H1 (cell line): ENCODE data around the gene HS6ST3. TPM values are rescaled to one million over a fixed set of nuclear protein-coding genes. Genes with fewer than 3 reads are reported as not detected.

ENCODE experiments used
- CTCF ChIA-PET: fragments of 300-600 bp; sonication (Branson Sonifier 250); formaldehyde crosslinking; loops from one replicate; lab custom pipeline; 2021; ENCODE audit not compliant: partially characterized antibody; lab: Charles Lee
- POLR2A ChIA-PET: fragments of 300-600 bp; sonication (Branson Sonifier 250); formaldehyde crosslinking; loops from one replicate; lab custom pipeline; 2021; ENCODE audit warnings: inconsistent platforms; ENCODE audit not compliant: partially characterized antibody; lab: Charles Lee
- DNase-seq, 2 experiments: peaks; one replicate each; pipeline versions ENCODE4 v3.0.0 to v3.0.0-alpha.2; 2010 to 2022; ENCODE audit warnings: low spot score in 2 of 2, low read depth in 1 of 2, mixed read lengths in 1 of 2
- FAIRE-seq: peaks from 2 replicates; lab custom pipeline; 2011; peaks lifted over from hg19 to GRCh38; lab: Jason Lieb, UNC
- H2AFZ ChIP-seq: 2 replicates; pipeline ENCODE4 v1.8.1; 2012; ENCODE audit warnings: low read length, inconsistent platforms
- H2AK5ac ChIP-seq: 2 replicates; pipeline ENCODE4 v1.6.1; 2013; ENCODE audit warnings: low read depth, low read length
- H2BK120ac ChIP-seq: replicated peaks from 2 replicates; pipeline ENCODE3; 2013; ENCODE audit warnings: low read depth, low read length, inconsistent platforms
- H2BK12ac ChIP-seq: 2 replicates; pipeline ENCODE4 v1.6.1; 2013; ENCODE audit warnings: low read depth, low read length
- H2BK15ac ChIP-seq: 2 replicates; pipeline ENCODE4 v1.6.1; 2013; ENCODE audit warnings: low read length
- H2BK20ac ChIP-seq: 2 replicates; pipeline ENCODE4 v1.6.1; 2013; ENCODE audit warnings: low read length
- H2BK5ac ChIP-seq: 2 replicates; pipeline ENCODE4 v1.6.1; 2013; ENCODE audit warnings: low read depth, low read length
- H3K14ac ChIP-seq: 2 replicates; pipeline ENCODE4 v1.6.1; 2013; ENCODE audit warnings: inconsistent platforms; ENCODE audit not compliant: insufficient read length
- H3K18ac ChIP-seq: 2 replicates; pipeline ENCODE4 v1.6.1; 2013; ENCODE audit warnings: low read length; ENCODE audit errors: extremely low read depth
- H3K23ac ChIP-seq: 2 replicates; pipeline ENCODE4 v1.6.1; 2013; ENCODE audit warnings: inconsistent platforms; ENCODE audit not compliant: insufficient read length
- H3K23me2 ChIP-seq: 2 replicates; pipeline ENCODE4 v1.6.1; 2013; ENCODE audit warnings: low read depth, low read length
- H3K27ac ChIP-seq: 2 replicates; pipeline ENCODE4 v1.6.1; 2011; ENCODE audit warnings: low read depth, low read length, inconsistent platforms
- H3K27me3 ChIP-seq, 4 experiments: replicated peaks in 1 of 4; 1 replicate in 1 of 4; 2 replicates in 3 of 4; pipeline versions ENCODE4 v1.6.1 to v1.8.1; 2011 to 2013; ENCODE audit warnings: low read length in 3 of 4, mild to moderate bottlenecking in 3 of 4, inconsistent platforms in 2 of 4, mixed read lengths in 2 of 4, moderate library complexity in 1 of 4; ENCODE audit not compliant: control insufficient read depth in 3 of 4, insufficient read depth in 3 of 4; ENCODE audit errors: extremely low read depth in 1 of 4
- H3K36me3 ChIP-seq, 4 experiments: 2 replicates each; pipeline versions ENCODE4 v1.6.1 to v1.8.1; 2011 to 2013; ENCODE audit warnings: mild to moderate bottlenecking in 4 of 4, low read length in 3 of 4, moderate library complexity in 2 of 4, control low read depth in 1 of 4, inconsistent platforms in 1 of 4; ENCODE audit not compliant: insufficient read depth in 4 of 4, control insufficient read depth in 2 of 4
- H3K4ac ChIP-seq: replicated peaks from 2 replicates; pipeline ENCODE3; 2013; ENCODE audit warnings: low read length, low read depth, mixed read lengths, inconsistent platforms; ENCODE audit not compliant: insufficient read length
- H3K4me1 ChIP-seq, 4 experiments: replicated peaks in 1 of 4; 1 replicate in 1 of 4; 2 replicates in 3 of 4; pipeline versions ENCODE4 v1.6.1 to v1.8.1; 2011 to 2013; ENCODE audit warnings: low read length in 3 of 4, inconsistent platforms in 2 of 4, mixed read lengths in 1 of 4; ENCODE audit not compliant: insufficient read depth in 4 of 4, control insufficient read depth in 3 of 4
- H3K4me2 ChIP-seq, 2 experiments: 2 replicates each; pipeline versions ENCODE4 v1.6.1 to v1.8.1; 2011 to 2013; ENCODE audit warnings: low read depth in 2 of 2, low read length in 2 of 2, control low read depth in 1 of 2, inconsistent platforms in 1 of 2, mild to moderate bottlenecking in 1 of 2; ENCODE audit not compliant: insufficient read depth in 1 of 2
- H3K4me3 ChIP-seq, 4 experiments: fragments of 200-600, 300-600 bp in 1 of 4; sonication (generic), shearing (Covaris generic), sonication (Bioruptor Twin) in 1 of 4; 2 replicates each; pipeline versions ENCODE4 v1.5.1 to v1.8.1; 2011 to 2016; ENCODE audit warnings: low read length in 4 of 4, low read depth in 3 of 4, control low read depth in 2 of 4, inconsistent platforms in 2 of 4, mild to moderate bottlenecking in 2 of 4, mixed read lengths in 1 of 4, moderate library complexity in 1 of 4; ENCODE audit not compliant: insufficient read depth in 2 of 4; ENCODE audit errors: extremely low read depth in 1 of 4
- H3K56ac ChIP-seq: replicated peaks from 2 replicates; pipeline ENCODE3; 2013; ENCODE audit warnings: low read depth, mild to moderate bottlenecking, mixed read lengths, low read length, inconsistent platforms; ENCODE audit not compliant: insufficient read length
- H3K79me1 ChIP-seq: 2 replicates; pipeline ENCODE4 v1.6.1; 2013; ENCODE audit warnings: low read depth, low read length, control low read depth
- H3K79me2 ChIP-seq, 2 experiments: 2 replicates each; pipeline versions ENCODE4 v1.6.1 to v1.8.1; 2012 to 2013; ENCODE audit warnings: low read length in 2 of 2, mild to moderate bottlenecking in 2 of 2, inconsistent platforms in 1 of 2; ENCODE audit not compliant: insufficient read depth in 2 of 2, control insufficient read depth in 1 of 2
- H3K9ac ChIP-seq, 4 experiments: replicated peaks in 1 of 4; 1 replicate in 1 of 4; 2 replicates in 3 of 4; pipeline versions ENCODE4 v1.6.1 to v1.8.1; 2011 to 2013; ENCODE audit warnings: low read depth in 3 of 4, low read length in 3 of 4, control low read depth in 2 of 4, mild to moderate bottlenecking in 2 of 4, moderate library complexity in 2 of 4, inconsistent platforms in 1 of 4; ENCODE audit errors: extremely low read depth in 1 of 4
- H3K9me3 ChIP-seq, 2 experiments: 2 replicates each; pipeline versions ENCODE4 v1.6.1 to v1.8.1; 2012 to 2013; ENCODE audit warnings: mild to moderate bottlenecking in 2 of 2, moderate library complexity in 2 of 2, control low read depth in 1 of 2, inconsistent platforms in 1 of 2, low read depth in 1 of 2, low read length in 1 of 2, mixed read lengths in 1 of 2; ENCODE audit not compliant: insufficient read depth in 2 of 2
- H4K20me1 ChIP-seq, 2 experiments: replicated peaks in 1 of 2; 2 replicates each; pipeline versions ENCODE3 to v1.8.1; 2011 to 2013; ENCODE audit warnings: inconsistent platforms in 2 of 2, low read length in 2 of 2, mild to moderate bottlenecking in 1 of 2; ENCODE audit not compliant: insufficient read depth in 2 of 2, control insufficient read depth in 1 of 2
- H4K5ac ChIP-seq: 2 replicates; pipeline ENCODE4 v1.6.1; 2013; ENCODE audit warnings: low read length, low read depth, mixed read lengths, inconsistent platforms; ENCODE audit not compliant: insufficient read length
- H4K8ac ChIP-seq: 2 replicates; pipeline ENCODE4 v1.8.0; 2013; ENCODE audit warnings: mild to moderate bottlenecking, moderate library complexity, low read length, inconsistent platforms; ENCODE audit not compliant: insufficient read depth; ENCODE audit errors: extremely low read depth
- H4K91ac ChIP-seq: replicated peaks from 2 replicates; pipeline ENCODE3; 2013; ENCODE audit warnings: low read length, mixed read lengths, inconsistent platforms; ENCODE audit not compliant: insufficient read length
- CHD1 ChIP-seq: IDR thresholded peaks from 2 replicates; pipeline ENCODE4 v1.6.1; 2012; ENCODE audit warnings: low read depth, low read length, improper control_type of control experiment
- PHF8 ChIP-seq: fragments of 200-600 bp; sonication (generic); conservative IDR thresholded peaks from 2 replicates; pipeline ENCODE4 v1.7.1; 2012; ENCODE audit warnings: low read depth, mild to moderate bottlenecking, inconsistent platforms, low read length, moderate library complexity
- SP4 ChIP-seq: IDR thresholded peaks from 2 replicates; pipeline ENCODE4 v1.6.1; 2012; ENCODE audit warnings: low read length, inconsistent platforms
- SUZ12 ChIP-seq: fragments of 200-600 bp; sonication (generic); IDR thresholded peaks from 2 replicates; pipeline ENCODE4 v1.6.1; 2012; ENCODE audit warnings: mild to moderate bottlenecking, inconsistent platforms, low read length, moderate library complexity, mixed read lengths
- WGBS, 2 experiments: shearing (Covaris generic) in 1 of 2; methylation state at CpG; one replicate each; pipeline versions ENCODE4 v1.1.6 to v1.1.7; 2013 to 2015; ENCODE audit warnings: low lambda C conversion rate in 2 of 2, mixed read lengths in 2 of 2, inconsistent platforms in 1 of 2, low coverage in 1 of 2, missing lambda C conversion rate in 1 of 2; ENCODE audit not compliant: insufficient replicate concordance in 2 of 2, insufficient coverage in 1 of 2, insufficient read length in 1 of 2; ENCODE audit errors: extremely low coverage in 1 of 2, missing lambda C conversion rate in 1 of 2; 5-methylcytosine and 5-hydroxymethylcytosine counted together
- polyA plus RNA-seq, 7 experiments: library from polyadenylated mRNA; depleted of rRNA in 3 of 7; stranded (reverse) in 5 of 7; unstranded in 2 of 7; fragments of >200 nt in 5 of 7; fragments of 200-250 nt in 2 of 7; gene quantifications; 1 replicate in 5 of 7; 2 replicates in 1 of 7; 4 replicates in 1 of 7; pipeline versions ENCODE4 v1.2.1 to v1.2.3, GENCODE V29; 2011 to 2013; ENCODE audit warnings: missing spikeins in 2 of 7, mixed read lengths in 2 of 7
- total RNA-seq: library from RNA; stranded (reverse); fragmentation: NEBNext Ultra II Directional; extraction: Animal tissue kit (Norgen Biotek cat#: 25700); gene quantifications from 2 replicates; pipeline ENCODE4 v1.2.1, GENCODE V29; 2021

HS6ST3 gene
- total and polyA plus RNA-seq, 2 of the 8 experiments (the other 6 are each of a cell fraction or from before 2014, with no cell fraction given): 0.45 to 1.2 TPM

DNA sequence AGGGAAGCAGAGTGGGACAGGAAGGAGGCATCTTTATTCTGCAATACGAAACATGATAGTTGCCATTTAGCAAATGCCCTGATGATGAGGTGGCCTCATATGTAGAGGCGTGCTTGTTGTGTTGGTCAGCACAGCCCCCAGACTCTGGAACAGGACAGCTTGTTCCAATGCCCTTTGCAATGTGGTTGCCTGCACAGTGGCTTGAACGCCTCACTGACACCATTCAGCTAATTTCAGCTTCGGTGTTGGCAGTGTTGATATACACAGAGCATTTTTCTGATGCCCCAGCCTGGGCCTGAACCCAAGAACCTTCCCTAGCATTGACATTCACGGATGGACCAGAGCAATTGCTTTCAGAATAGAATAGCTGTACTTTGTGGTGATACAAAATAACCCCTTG lies 133.3 kb downstream of the HS6ST3 start:
- 90% methylated on average over 5 of the region's 5 CpGs; no CpG with 5 or more reads in 1 of the 2 experiments for WGBS, 2 experiments
- Histone ChIP-seq H3K79me2 (no peaks in the 10 kb centered on the region), H2BK5ac (no peak overlapping the region), H2BK20ac (no peak overlapping the region), H3K23ac (no peak overlapping the region), H3K14ac (no peak overlapping the region), H3K4me1 (no peaks in the 10 kb centered on the region), H3K23me2 (no peaks in the 10 kb centered on the region; the same call in 1 of the 2 replicates), H3K79me1 (no peaks in the 10 kb centered on the region), H2BK15ac (no peak overlapping the region), H3K4me3 (no peak overlapping the region), H2AFZ (no peak overlapping the region), H4K20me1 (no peaks in the 10 kb centered on the region), H3K27ac (no peak overlapping the region), H2BK12ac (no peak overlapping the region), H3K9me3 (no peaks in the 10 kb centered on the region), H3K56ac (no peak overlapping the region), H3K4me2 (no peak overlapping the region), H4K8ac (no peak overlapping the region), H4K91ac (no peak overlapping the region), H3K18ac (no peak overlapping the region), H4K5ac (no peak overlapping the region), H3K36me3 (no peaks in the 10 kb centered on the region), H2AK5ac (no peak overlapping the region), H2BK120ac (no peak overlapping the region), H3K9ac (no peak overlapping the region), H3K27me3 (no peaks in the 10 kb centered on the region), H3K4ac (no peak overlapping the region)
- POLR2A ChIA-PET: no interaction called here
- DNase-seq (no peak), FAIRE-seq (no peak)
- CTCF ChIA-PET: interaction anchor here (0.6 to 1.0 kb wide), 3 partner anchors 12 to 735 kb away, joined by 3 read pairs; no protein-coding TSS in a partner anchor
- TF ChIP-seq SUZ12 (no peak), PHF8 (no peak), CHD1 (no peak), SP4 (no peak)
